Measurements from ENCODE around the gene LRP1. TPM values are rescaled to one million over a fixed set of nuclear protein-coding genes. Genes with fewer than 3 reads are reported as not detected.
"Not testable (repeated sequence)": the region's sequence is repeated elsewhere in the genome, so short reads cannot be mapped to it uniquely, and the experiment has no call there.

Gene LRP1
- total RNA-seq, 1 experiment from 2014 or later, result 14.7 TPM

DNA sequence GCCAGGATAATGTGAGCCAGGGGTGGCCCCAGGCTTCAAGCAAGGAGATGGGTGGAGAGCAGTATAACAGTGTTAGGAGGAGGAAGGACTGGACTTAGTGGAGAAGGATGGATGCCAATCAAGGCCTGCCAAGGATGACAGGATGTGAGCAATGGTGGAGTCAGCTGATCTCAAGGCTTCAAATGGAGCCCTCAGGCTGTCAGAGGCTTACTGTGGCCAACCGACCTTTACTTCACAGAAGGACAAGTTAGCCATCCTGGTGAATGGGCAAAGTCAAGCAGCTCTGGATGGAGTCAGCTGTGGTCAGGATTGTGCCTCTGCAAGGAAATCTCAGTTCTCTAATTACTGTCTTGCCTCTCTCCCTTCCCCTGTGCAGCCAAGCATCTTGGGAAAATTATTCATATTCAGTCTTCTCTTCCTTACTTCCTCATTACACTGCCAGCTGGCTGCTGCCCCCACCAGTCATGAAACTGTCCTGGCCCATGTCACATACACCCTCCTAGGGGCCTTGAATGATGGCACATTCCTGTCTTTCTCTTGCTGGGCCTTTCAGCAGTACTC lies 9.5 kb upstream of the LRP1 start:
- peaks cover 18% of the 10 kb centered on the region for H3K4me1 ChIP-seq (ENCODE audit: insufficient read depth, low read length)
- H3K9ac ChIP-seq (ENCODE audit: low read length), result no peak overlapping the region
- peak overlapping the region; percentile 24; the same call in 1 of the 2 replicates for H3K4me2 ChIP-seq (ENCODE audit: low read length)
- H3K79me2 ChIP-seq (ENCODE audit: low read length), result no peaks in the 10 kb centered on the region
- intact Hi-C loops (cut with micrococcal nuclease), result no loop called here
- H4K20me1 ChIP-seq (ENCODE audit: low read length), result no peaks in the 10 kb centered on the region
- no peaks in the 10 kb centered on the region for H3K9me3 ChIP-seq (ENCODE audit: low read length)
- no peak overlapping the region for H3K4me3 ChIP-seq (ENCODE audit: low read length)
- peak; percentile 87 for DNase-seq
- H3K27me3 ChIP-seq (ENCODE audit: low read length), result no peaks in the 10 kb centered on the region
- ATAC-seq, result peak; percentile 95
- H3F3A ChIP-seq (ENCODE audit: low read length, unreplicated experiment), result no peaks in the 10 kb centered on the region
- H3K9me2 ChIP-seq (replicated peaks; ENCODE audit: low read length), result no peaks in the 10 kb centered on the region
- POLR2A ChIA-PET (ENCODE audit: unreplicated experiment), result no interaction called here
- CTCF ChIA-PET, result interaction anchor here (0.5 to 0.6 kb wide), 2 partner anchors 50 to 1123 kb away, joined by 4 to 8 read pairs; no protein-coding TSS in a partner anchor
- H3K27ac ChIP-seq (ENCODE audit: low read length), result peak overlapping the region; percentile 63
- no peaks in the 10 kb centered on the region for H3K36me3 ChIP-seq (ENCODE audit: low read depth, low read length)
- peak overlapping the region; percentile 51 for H2AFZ ChIP-seq (ENCODE audit: low read length)
- TF ChIP-seq EZH2phosphoT487 (IDR thresholded peaks at IDR 0.05; ENCODE audit: borderline replicate concordance, low read length), result no peak
- TF ChIP-seq, protein P1, sequence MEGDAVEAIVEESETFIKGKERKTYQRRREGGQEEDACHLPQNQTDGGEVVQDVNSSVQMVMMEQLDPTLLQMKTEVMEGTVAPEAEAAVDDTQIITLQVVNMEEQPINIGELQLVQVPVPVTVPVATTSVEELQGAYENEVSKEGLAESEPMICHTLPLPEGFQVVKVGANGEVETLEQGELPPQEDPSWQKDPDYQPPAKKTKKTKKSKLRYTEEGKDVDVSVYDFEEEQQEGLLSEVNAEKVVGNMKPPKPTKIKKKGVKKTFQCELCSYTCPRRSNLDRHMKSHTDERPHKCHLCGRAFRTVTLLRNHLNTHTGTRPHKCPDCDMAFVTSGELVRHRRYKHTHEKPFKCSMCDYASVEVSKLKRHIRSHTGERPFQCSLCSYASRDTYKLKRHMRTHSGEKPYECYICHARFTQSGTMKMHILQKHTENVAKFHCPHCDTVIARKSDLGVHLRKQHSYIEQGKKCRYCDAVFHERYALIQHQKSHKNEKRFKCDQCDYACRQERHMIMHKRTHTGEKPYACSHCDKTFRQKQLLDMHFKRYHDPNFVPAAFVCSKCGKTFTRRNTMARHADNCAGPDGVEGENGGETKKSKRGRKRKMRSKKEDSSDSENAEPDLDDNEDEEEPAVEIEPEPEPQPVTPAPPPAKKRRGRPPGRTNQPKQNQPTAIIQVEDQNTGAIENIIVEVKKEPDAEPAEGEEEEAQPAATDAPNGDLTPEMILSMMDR (conservative IDR thresholded peaks at IDR 0.05; ENCODE audit: low read depth, low read length), result no peak
- no peak for TF ChIP-seq EZH2 (IDR thresholded peaks at IDR 0.05; ENCODE audit: low read length, unreplicated experiment)
- BruUV-seq (replicated peaks), result no TSS peak

DNA sequence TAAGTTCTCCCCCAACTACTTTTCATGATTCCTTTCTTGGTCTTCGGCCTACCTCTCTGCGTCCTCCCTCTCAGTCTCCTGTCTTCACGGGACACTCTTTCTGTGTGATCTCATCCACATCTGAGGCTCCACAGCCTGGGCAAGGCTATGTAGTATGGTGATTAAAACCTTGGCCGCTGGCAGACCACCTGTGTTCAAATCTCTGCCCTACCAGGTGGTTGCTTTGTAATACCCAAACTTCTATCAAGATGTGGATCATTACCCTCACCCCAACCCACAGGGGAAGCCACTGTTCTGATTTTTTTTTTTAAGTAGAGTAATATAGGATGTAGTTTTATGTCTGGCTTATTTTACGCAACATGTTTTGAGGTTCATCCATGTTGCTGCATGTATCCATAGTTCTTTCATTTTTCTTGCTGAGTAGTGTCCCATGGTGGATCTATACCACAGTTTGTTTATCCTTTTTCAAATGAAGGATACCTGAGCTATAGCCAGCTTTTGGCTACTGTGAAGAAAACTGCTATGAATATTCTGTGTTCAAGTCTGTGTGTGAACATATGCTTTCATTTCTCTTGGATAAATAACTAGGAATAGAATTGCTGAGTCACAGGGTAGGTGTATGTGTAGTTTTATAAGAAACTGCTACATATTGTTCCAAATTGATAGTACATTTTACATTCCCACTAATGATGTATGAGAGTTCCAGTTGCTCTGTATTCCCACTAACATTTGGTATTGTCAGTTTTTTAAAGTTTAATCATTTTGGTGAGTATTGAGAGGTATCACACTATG lies 8.8 kb upstream of the LRP1 start:
- peak overlapping the region; percentile 51 for H2AFZ ChIP-seq (ENCODE audit: low read length)
- BruUV-seq (replicated peaks), result no TSS peak
- H3K79me2 ChIP-seq (ENCODE audit: low read length), result no peaks in the 10 kb centered on the region
- ATAC-seq (no peak), DNase-seq (no peak)
- H3K36me3 ChIP-seq (ENCODE audit: low read depth, low read length), result no peaks in the 10 kb centered on the region
- intact Hi-C loops (cut with micrococcal nuclease), result no loop called here
- H4K20me1 ChIP-seq (ENCODE audit: low read length), result no peaks in the 10 kb centered on the region
- TF ChIP-seq EZH2phosphoT487 (IDR thresholded peaks at IDR 0.05; ENCODE audit: borderline replicate concordance, low read length) (no peak), EZH2 (IDR thresholded peaks at IDR 0.05; ENCODE audit: low read length, unreplicated experiment) (no peak)
- TF ChIP-seq, protein P1 (conservative IDR thresholded peaks at IDR 0.05; ENCODE audit: low read depth, low read length), result no peak
- no peak overlapping the region for H3K4me3 ChIP-seq (ENCODE audit: low read length)
- H3K9ac ChIP-seq (ENCODE audit: low read length), result no peak overlapping the region
- ChIA-PET CTCF (interaction anchor here (0.5 kb wide), 1 partner anchor 51 kb away, joined by 4 read pairs; no protein-coding TSS in a partner anchor), POLR2A (ENCODE audit: unreplicated experiment) (no interaction called here)
- H3F3A ChIP-seq (ENCODE audit: low read length, unreplicated experiment), result no peaks in the 10 kb centered on the region
- peak overlapping the region; percentile 63 for H3K27ac ChIP-seq (ENCODE audit: low read length)
- H3K4me2 ChIP-seq (ENCODE audit: low read length), result peak overlapping the region; percentile 9; the same call in 1 of the 2 replicates
- H3K27me3 ChIP-seq (ENCODE audit: low read length), result no peaks in the 10 kb centered on the region
- H3K9me2 ChIP-seq (replicated peaks; ENCODE audit: low read length), result no peaks in the 10 kb centered on the region
- peaks cover 18% of the 10 kb centered on the region for H3K4me1 ChIP-seq (ENCODE audit: insufficient read depth, low read length)
- no peaks in the 10 kb centered on the region for H3K9me3 ChIP-seq (ENCODE audit: low read length)

DNA sequence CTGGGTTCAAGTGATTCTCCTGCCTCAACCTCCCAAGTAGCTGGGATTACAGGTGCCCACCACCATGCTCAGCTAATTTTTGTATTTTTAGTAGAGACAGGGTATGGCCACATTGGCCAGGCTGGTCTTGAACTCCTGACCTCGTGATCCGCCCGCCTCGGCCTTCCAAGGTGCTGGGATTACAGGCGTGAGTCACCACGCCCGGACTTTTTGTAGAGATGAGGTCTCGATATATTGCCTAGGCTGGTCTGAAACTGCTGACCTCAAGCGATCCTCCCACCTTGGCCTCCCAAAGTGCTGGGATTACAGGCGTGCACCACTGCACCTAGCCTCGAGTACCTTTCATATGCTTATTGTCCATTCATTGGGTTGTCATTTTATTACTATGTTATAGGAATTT lies 7.6 kb upstream of the LRP1 start:
- peaks cover 18% of the 10 kb centered on the region for H3K4me1 ChIP-seq (ENCODE audit: insufficient read depth, low read length)
- H2AFZ ChIP-seq (ENCODE audit: low read length); H3K27ac ChIP-seq (ENCODE audit: low read length); H3K79me2 ChIP-seq (ENCODE audit: low read length); H3K36me3 ChIP-seq (ENCODE audit: low read depth, low read length); H3K9ac ChIP-seq (ENCODE audit: low read length); H3K27me3 ChIP-seq (ENCODE audit: low read length); intact Hi-C loops (cut with micrococcal nuclease); ATAC-seq; BruUV-seq (replicated peaks); H3K9me2 ChIP-seq (replicated peaks; ENCODE audit: low read length); POLR2A ChIA-PET (ENCODE audit: unreplicated experiment); H3K9me3 ChIP-seq (ENCODE audit: low read length); H3K4me2 ChIP-seq (ENCODE audit: low read length); DNase-seq; H3F3A ChIP-seq (ENCODE audit: low read length, unreplicated experiment); H4K20me1 ChIP-seq (ENCODE audit: low read length); H3K4me3 ChIP-seq (ENCODE audit: low read length): not testable (repeated sequence)
- CTCF ChIA-PET, result interaction anchor here (0.8 kb wide), 1 partner anchor 62 kb away, joined by 3 read pairs; no protein-coding TSS in a partner anchor
